ENCODE results near the gene HMGCR.

DNA sequence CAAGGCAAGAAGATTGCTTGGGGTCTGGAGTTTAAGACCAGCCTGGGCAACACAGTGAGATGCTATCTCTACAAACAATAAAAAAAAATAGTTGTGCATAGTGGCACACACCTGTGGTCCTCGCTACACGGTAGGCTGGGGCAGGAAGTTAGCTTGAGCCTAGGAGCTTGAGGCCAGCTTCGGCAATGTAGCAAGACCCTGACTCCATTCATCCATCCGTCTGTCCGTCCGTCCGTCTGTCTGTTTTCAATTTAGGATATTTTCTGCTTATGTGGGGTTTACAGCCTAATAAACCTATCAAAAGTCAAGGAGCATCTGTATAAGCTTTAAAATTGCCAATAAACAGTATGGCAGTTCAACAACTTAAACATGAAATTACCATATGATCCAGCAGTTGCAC lies 19.7 kb downstream of the HMGCR start:
- no peak for TF ChIP-seq POLR2A (IDR thresholded peaks at IDR 0.05; ENCODE audit: low read length)
- TF ChIP-seq CHD2 (IDR thresholded peaks at IDR 0.05; ENCODE audit: low read length, partially characterized antibody): no peak
- TF ChIP-seq, protein P1, sequence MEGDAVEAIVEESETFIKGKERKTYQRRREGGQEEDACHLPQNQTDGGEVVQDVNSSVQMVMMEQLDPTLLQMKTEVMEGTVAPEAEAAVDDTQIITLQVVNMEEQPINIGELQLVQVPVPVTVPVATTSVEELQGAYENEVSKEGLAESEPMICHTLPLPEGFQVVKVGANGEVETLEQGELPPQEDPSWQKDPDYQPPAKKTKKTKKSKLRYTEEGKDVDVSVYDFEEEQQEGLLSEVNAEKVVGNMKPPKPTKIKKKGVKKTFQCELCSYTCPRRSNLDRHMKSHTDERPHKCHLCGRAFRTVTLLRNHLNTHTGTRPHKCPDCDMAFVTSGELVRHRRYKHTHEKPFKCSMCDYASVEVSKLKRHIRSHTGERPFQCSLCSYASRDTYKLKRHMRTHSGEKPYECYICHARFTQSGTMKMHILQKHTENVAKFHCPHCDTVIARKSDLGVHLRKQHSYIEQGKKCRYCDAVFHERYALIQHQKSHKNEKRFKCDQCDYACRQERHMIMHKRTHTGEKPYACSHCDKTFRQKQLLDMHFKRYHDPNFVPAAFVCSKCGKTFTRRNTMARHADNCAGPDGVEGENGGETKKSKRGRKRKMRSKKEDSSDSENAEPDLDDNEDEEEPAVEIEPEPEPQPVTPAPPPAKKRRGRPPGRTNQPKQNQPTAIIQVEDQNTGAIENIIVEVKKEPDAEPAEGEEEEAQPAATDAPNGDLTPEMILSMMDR (IDR thresholded peaks at IDR 0.05): no peak
- no peak for TF ChIP-seq CHD4 (IDR thresholded peaks at IDR 0.05; ENCODE audit: borderline replicate concordance)
- no peak for TF ChIP-seq TP53 (CRISPR knock-in tag; IDR thresholded peaks at IDR 0.05)
- TF ChIP-seq SMC3 (IDR thresholded peaks at IDR 0.05): no peak
- no peak for TF ChIP-seq BHLHE40 (IDR thresholded peaks at IDR 0.05; ENCODE audit: low read depth, low read length)

Measured in A549 (cell line).